Measurements from ENCODE around the gene ENTREP1.

- TF ChIP-seq POLR2AphosphoS5 (IDR thresholded peaks at IDR 0.05) (no peak), CTCF (IDR thresholded peaks at IDR 0.05 in 8 of 11, conservative IDR thresholded peaks at IDR 0.05 in 3 of 11) (no peak)
Observed at GRCh38 chr9:69346596-69347390, 21.8 kb downstream of the ENTREP1 start.
